Subcutaneous adipose tissue (tissue), 4 donors: ENCODE data around the gene SULT1A2. TPM values are rescaled to one million over a fixed set of nuclear protein-coding genes. Genes with fewer than 3 reads are reported as not detected.

Source experiments
- total RNA-seq, 4 donors: library from RNA; depleted of rRNA; stranded (reverse); fragments of >200 nt; gene quantifications; one replicate each; pipeline ENCODE4 v1.1.0, GENCODE V29; 2016
- TF ChIP-seq, protein P1 (sequence below): fragments of 450-650 bp; IDR thresholded peaks from one replicate; pipeline ENCODE4 v1.5.1; 2016; ENCODE audit warnings: low read depth, mild to moderate bottlenecking, control low read depth, antibody characterized with exemption, moderate library complexity

Gene SULT1A2
- total RNA-seq, 4 donors from 2014 or later: 0.88 to 1.4 (median 1.1) TPM; not detected in 1

DNA sequence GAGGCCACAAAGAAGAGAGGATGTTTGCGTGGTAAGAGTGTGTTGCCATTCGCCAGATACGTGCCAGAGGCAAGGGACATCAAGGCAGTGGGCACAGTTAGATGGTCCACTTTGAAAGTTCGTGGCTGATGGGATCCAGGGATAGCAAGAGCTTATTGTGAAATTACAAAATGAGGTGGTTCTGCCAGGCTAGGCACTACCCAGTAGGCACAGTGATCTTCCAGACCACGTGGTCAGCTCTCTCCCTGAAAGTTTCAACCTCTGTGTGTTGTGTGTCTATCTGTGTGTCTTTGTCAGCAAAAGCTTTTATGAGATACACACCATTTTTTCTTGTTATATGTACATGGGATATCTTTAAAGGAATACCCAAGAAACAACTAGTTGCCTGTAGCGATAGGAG is 33.6 kb downstream of the SULT1A2 start:
- TF ChIP-seq, protein P1, sequence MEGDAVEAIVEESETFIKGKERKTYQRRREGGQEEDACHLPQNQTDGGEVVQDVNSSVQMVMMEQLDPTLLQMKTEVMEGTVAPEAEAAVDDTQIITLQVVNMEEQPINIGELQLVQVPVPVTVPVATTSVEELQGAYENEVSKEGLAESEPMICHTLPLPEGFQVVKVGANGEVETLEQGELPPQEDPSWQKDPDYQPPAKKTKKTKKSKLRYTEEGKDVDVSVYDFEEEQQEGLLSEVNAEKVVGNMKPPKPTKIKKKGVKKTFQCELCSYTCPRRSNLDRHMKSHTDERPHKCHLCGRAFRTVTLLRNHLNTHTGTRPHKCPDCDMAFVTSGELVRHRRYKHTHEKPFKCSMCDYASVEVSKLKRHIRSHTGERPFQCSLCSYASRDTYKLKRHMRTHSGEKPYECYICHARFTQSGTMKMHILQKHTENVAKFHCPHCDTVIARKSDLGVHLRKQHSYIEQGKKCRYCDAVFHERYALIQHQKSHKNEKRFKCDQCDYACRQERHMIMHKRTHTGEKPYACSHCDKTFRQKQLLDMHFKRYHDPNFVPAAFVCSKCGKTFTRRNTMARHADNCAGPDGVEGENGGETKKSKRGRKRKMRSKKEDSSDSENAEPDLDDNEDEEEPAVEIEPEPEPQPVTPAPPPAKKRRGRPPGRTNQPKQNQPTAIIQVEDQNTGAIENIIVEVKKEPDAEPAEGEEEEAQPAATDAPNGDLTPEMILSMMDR: no peak

DNA sequence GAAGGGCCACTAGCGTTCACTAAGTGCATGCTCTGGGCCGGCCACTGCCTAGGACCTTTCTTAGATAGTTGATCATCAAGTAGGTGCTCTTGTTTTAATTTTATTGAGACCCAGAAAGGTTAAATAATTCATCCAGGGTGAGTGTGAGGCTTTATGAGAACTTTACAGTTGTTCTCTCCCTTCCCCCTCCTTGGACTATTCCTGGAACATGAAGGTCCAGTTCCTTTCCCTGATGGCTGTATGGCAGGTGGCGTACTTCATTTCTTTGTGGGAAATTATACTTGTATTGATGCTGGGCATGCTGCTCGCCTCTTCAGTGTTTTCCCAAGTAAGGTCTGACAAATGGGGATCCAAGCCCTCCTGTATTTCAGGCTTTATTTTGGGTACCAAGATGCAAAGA is 34.7 kb downstream of the SULT1A2 start:
- TF ChIP-seq, protein P1: no peak

DNA sequence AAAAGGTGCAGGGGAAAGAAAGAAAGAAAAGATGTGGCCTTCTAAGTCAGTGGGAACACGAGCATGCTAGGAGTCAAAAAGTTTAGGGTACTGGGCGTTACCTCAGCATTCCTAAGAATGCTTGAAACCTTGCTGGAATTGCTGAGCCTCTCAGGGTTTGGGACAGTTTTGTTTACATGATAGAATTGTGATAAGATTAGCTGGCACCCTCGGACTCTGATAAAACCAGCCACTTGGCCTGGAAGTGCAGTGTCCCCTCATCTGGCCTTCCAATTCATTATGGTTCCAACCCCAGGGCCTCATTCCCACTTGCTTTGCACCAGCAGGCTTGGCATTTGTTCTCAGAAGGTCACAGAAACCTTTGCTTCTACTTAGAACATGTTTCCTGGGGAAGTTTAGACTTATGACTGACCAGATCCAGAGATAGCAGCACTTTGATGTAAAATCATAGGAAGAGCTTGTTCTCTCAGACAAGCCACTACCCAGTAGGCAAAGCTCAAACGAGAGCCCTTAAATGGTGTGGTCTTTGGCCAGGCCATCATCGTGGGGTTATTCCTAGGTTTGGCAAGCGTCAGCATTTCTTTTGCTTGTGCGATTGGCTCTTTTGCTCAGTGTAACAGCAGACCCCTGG is 35.2 kb downstream of the SULT1A2 start:
- TF ChIP-seq, protein P1: no peak

DNA sequence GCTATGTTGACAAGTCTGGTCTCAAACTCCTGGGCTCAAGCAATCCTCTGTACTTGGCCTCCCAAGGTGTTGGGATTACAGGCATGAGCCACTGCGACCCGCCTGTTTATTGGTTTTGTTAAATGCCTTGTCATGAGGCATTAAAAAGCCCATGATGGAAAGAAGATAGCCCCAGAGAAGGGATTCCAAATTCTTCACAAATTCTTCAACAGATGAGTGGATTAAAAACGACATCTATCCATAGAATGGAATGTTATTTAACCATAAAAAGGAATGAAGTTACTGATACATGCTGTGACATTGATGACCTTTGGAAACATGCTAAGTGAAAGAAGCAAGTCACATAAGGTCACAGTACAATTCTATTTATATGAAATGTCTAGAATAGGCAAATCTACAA is 38.4 kb downstream of the SULT1A2 start:
- TF ChIP-seq, protein P1: no peak

DNA sequence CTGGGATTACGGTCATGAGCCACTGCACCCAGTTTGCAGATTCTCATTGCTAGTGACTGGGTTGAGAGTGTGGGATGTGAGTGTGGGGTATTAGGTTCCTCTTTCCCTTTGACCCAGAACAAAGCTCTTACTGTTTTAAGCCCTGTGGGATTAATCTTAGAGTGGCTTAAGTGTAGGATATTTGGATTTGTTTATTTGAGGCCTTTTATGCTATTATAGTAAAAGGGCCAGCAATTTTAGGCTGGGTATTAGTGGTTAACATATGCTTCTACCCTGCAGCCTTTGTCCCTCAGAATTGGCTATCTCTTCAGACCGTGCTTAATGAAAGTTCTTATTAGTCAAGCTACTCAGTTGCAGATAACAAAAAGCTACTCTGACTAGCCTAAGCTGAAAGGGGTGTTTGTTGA is 39.9 kb downstream of the SULT1A2 start:
- TF ChIP-seq, protein P1: no peak

DNA sequence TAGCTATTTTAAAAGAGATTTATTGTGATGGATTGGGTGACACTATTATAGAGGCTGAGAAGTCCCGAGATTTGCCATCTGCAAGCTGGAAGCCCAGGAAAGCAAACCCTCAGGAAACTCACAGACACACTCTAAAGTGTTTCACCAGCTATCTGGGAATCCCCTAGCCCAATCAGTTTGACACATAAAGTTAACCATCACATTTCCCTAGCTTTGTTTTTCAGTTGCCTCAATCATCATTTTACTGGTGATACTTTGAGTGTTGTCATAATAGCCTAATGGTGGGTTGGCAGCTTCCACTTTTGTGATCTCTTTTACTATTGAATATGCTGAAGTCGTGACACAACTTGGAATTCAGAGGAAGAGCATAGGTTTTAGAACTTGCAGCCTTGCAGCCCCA is 41.3 kb downstream of the SULT1A2 start:
- TF ChIP-seq, protein P1: no peak

DNA sequence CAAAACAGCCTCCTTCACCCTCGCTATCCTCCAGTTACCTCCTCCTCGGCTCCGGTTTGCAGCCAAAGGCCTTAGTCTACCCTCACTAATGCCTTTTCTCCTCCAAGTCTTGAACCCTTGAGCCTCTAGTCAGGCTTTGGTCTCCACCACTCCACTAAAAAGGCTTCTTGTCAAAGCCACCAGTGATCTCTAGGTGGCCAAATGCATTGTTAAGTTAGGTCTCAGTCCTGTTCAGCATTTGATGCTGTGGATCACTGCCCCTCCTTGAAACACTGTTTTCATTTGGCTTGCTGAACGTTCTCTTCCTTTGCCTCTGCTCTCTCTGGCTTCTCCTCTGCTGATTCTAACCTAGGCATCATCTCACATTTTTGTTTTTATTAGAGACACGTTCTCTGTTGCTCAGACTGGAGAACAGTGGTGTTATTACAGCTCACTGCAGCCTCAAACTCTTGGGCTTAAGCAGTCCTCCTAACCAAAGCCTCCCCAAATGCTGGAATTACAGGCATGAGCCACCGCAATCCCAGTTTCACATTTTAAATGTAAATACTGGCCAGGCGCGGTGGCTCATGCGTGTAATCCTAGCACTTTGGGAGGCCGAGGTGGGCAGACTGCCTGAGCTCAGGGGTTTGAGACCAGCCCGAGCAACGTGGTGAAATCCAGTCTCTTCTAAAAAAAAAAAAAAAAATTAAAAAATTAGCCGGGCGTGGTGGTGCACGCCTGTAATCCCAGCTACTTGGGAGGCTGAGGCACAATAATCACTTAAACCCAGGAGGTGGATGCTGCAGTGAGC is 42.0 kb downstream of the SULT1A2 start:
- TF ChIP-seq, protein P1: no peak
